ENCODE results near the gene SYNPO2. TPM values are rescaled to one million over a fixed set of nuclear protein-coding genes. Genes with fewer than 3 reads are reported as not detected.
"Not testable (repeated sequence)": the region's sequence is repeated elsewhere in the genome, so short reads cannot be mapped to it uniquely, and the experiment has no call there.

Gene SYNPO2
- total RNA-seq, 1 donor = 34.0 TPM

- TF ChIP-seq CTCF (IDR thresholded peaks at IDR 0.05; ENCODE audit: extremely low read depth, low read depth, low read length) = no peak
- Histone ChIP-seq H3K27me3 (ENCODE audit: insufficient read depth, low read length) (no peaks in the 10 kb centered on the region), H3K9me3 (ENCODE audit: low read depth, low read length) (no peaks in the 10 kb centered on the region), H4K20me1 (ENCODE audit: insufficient read depth, low read length) (no peaks in the 10 kb centered on the region), H3K79me2 (ENCODE audit: insufficient read depth, low read length) (no peaks in the 10 kb centered on the region), H3K4me2 (ENCODE audit: insufficient read depth, low read length) (no peak overlapping the region), H3K36me3 (ENCODE audit: insufficient read depth, low read length) (no peaks in the 10 kb centered on the region), H3K27ac (ENCODE audit: low read depth, low read length) (no peak overlapping the region), H3K4me1 (ENCODE audit: insufficient read depth, low read length) (peaks cover 8% of the 10 kb centered on the region), H2AFZ (ENCODE audit: low read length) (peak overlapping the region; percentile 19), H3K4me3 (ENCODE audit: insufficient read depth, low read length) (no peak overlapping the region)
- no peak for DNase-seq (ENCODE audit: insufficient read length, low spot score, missing footprints)
Observed at GRCh38 chr4:119000400-119000799, 111.7 kb downstream of the SYNPO2 start.

- Histone ChIP-seq H3K4me3 (ENCODE audit: insufficient read depth, low read length) (no peak overlapping the region), H3K36me3 (ENCODE audit: insufficient read depth, low read length) (no peaks in the 10 kb centered on the region), H2AFZ (ENCODE audit: low read length) (no peak overlapping the region), H3K27me3 (ENCODE audit: insufficient read depth, low read length) (no peaks in the 10 kb centered on the region), H3K9me3 (ENCODE audit: low read depth, low read length) (no peaks in the 10 kb centered on the region), H4K20me1 (ENCODE audit: insufficient read depth, low read length) (no peaks in the 10 kb centered on the region), H3K27ac (ENCODE audit: low read depth, low read length) (no peak overlapping the region), H3K79me2 (ENCODE audit: insufficient read depth, low read length) (no peaks in the 10 kb centered on the region), H3K4me1 (ENCODE audit: insufficient read depth, low read length) (peaks cover 5% of the 10 kb centered on the region), H3K4me2 (ENCODE audit: insufficient read depth, low read length) (no peak overlapping the region)
- no peak for TF ChIP-seq CTCF (IDR thresholded peaks at IDR 0.05; ENCODE audit: extremely low read depth, low read depth, low read length)
- no peak for DNase-seq (ENCODE audit: insufficient read length, low spot score, missing footprints)
Observed at GRCh38 chr4:119002476-119002875, 113.8 kb downstream of the SYNPO2 start.

- H3K79me2 ChIP-seq (ENCODE audit: insufficient read depth, low read length); H3K4me3 ChIP-seq (ENCODE audit: insufficient read depth, low read length); DNase-seq (ENCODE audit: insufficient read length, low spot score, missing footprints); H4K20me1 ChIP-seq (ENCODE audit: insufficient read depth, low read length); H3K36me3 ChIP-seq (ENCODE audit: insufficient read depth, low read length); H3K4me2 ChIP-seq (ENCODE audit: insufficient read depth, low read length); H3K9me3 ChIP-seq (ENCODE audit: low read depth, low read length); H3K27me3 ChIP-seq (ENCODE audit: insufficient read depth, low read length); H3K4me1 ChIP-seq (ENCODE audit: insufficient read depth, low read length); H3K27ac ChIP-seq (ENCODE audit: low read depth, low read length): not testable (repeated sequence)
- H2AFZ ChIP-seq (ENCODE audit: low read length) = peak overlapping the region; percentile 9
Observed at GRCh38 chr4:119003001-119003400, 114.3 kb downstream of the SYNPO2 start.

- Histone ChIP-seq H3K36me3 (ENCODE audit: insufficient read depth, low read length) (no peaks in the 10 kb centered on the region), H4K20me1 (ENCODE audit: insufficient read depth, low read length) (no peaks in the 10 kb centered on the region), H3K4me3 (ENCODE audit: insufficient read depth, low read length) (no peak overlapping the region), H3K79me2 (ENCODE audit: insufficient read depth, low read length) (no peaks in the 10 kb centered on the region), H3K9me3 (ENCODE audit: low read depth, low read length) (no peaks in the 10 kb centered on the region), H3K27ac (ENCODE audit: low read depth, low read length) (no peak overlapping the region), H3K27me3 (ENCODE audit: insufficient read depth, low read length) (no peaks in the 10 kb centered on the region), H3K4me1 (ENCODE audit: insufficient read depth, low read length) (no peaks in the 10 kb centered on the region), H3K4me2 (ENCODE audit: insufficient read depth, low read length) (no peak overlapping the region), H2AFZ (ENCODE audit: low read length) (peak overlapping the region; percentile 66)
- no peak for TF ChIP-seq CTCF (IDR thresholded peaks at IDR 0.05; ENCODE audit: extremely low read depth, low read depth, low read length)
- no peak for DNase-seq (ENCODE audit: insufficient read length, low spot score, missing footprints)
Observed at GRCh38 chr4:119005928-119006460, 117.3 kb downstream of the SYNPO2 start.
